HTR-8/SVneo (cell line): ENCODE data around the gene PPIF.

Experiments
- DNase-seq: peaks from one replicate; pipeline ENCODE4 v3.0.0; 2011; ENCODE audit warnings: low spot score, mixed read lengths; ENCODE audit not compliant: insufficient read length
- FAIRE-seq: peaks from 2 replicates; lab custom pipeline; 2011; peaks lifted over from hg19 to GRCh38; lab: Jason Lieb, UNC

Gene PPIF

DNA sequence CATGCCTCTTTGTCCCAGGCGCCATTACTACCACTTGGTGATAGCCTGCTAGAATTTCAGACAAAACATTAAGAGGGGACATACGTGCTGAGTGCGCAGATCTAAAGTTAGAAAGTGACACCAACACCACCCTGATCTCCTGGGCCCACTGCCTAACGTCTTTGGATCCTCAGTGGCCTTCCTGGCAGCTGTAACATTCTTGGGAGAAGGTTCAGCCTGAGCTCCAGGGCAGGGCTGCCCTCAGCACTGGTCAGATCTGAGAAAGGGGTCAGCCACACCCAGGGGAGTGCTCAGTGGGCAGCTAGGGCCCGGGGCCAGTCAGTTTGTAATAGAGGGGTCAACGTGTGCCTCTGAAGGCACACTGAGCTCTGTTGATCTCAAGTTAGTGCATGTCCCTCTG, 49.8 kb downstream of the PPIF start:
- DNase-seq (no peak), FAIRE-seq (no peak)

DNA sequence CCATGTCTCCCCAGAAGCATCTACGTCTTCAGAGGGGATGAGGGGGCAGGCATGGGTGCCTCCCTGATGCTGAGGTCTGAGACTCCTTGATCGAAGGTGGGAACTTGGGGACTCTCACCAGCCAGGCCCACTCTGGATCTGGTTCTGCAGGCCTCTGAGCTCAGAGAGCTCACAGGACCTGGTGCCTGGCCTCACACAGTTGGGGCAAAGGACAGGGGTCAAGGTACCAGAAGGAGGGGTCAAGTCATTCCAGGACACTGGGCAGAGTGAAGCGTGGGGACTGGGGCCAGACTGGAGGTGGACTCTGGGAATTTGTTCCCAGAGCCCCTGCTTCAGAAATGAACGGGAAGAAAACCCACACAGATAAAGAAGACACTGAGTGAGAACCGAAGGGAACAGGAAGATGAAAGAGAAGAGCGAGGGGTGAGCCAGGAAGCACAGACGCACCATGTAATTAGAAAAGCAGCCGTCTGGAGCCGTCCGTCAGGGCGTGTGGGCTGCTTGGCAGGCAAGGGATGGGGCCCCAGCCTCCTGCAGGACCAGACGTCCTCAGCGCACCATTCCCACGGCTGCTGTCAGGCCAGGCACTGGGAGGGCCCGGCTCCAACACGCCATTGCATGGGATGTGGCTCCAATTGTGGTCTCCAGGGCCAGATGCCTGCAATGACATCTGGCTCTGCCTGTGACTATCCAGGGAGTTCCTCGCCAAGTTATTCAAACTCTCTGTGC, 50.5 kb downstream of the PPIF start:
- no peak for FAIRE-seq

DNA sequence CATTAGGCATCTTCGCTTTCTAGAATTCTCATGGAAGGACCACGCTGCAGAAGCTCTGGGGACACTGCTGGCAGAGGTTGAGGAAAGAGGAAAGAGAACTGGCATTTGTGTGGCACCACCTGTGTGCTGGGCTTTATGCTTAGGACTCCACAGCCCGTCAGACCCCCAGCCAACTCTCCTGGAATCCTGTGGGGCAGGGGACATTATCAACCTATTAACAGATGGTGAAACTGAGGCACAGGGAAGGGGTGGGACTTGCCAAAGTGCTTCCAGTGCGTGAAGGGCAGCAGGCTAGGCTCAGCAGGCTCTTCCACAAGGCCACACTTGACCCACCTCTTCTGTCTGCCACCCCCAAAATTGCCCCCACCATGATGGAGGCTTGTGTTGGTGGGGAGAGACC, 51.4 kb downstream of the PPIF start:
- no peak for FAIRE-seq
- no peak for DNase-seq

More for the DNA sequence above, 50.5 kb downstream of the PPIF start:
- DNase-seq, result no peak

DNA sequence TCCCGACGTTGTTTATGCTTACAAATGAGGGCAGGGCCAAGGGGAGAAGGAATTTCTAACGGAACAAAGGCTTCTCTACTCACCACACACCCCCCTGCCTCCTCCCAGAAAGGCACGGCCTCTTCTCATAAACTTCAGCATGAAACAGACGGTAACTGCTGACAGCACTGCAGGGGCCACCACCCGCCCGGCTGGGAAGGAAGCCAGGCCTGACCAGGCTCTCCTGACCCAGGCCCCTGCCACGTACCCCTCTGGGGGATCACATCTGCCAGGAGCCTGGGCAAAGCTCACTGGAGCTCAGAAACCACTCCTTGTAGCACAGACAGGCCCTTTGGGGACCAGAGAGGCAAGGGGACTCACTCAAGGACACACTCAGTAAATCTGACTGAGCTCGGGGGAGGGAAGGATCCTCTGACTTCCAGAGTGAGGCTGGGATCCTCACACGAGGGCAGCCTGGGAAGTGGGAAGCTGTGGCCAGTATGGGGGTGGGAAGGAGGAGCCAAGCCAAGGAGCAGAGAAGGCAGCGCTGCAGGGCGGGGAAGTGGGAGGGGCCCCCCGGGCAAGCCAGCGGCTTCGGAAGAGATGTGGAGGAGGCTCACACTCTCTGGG, 52.1 kb downstream of the PPIF start:
- FAIRE-seq, result peak; percentile 73
- peak; percentile 79 for DNase-seq

DNA sequence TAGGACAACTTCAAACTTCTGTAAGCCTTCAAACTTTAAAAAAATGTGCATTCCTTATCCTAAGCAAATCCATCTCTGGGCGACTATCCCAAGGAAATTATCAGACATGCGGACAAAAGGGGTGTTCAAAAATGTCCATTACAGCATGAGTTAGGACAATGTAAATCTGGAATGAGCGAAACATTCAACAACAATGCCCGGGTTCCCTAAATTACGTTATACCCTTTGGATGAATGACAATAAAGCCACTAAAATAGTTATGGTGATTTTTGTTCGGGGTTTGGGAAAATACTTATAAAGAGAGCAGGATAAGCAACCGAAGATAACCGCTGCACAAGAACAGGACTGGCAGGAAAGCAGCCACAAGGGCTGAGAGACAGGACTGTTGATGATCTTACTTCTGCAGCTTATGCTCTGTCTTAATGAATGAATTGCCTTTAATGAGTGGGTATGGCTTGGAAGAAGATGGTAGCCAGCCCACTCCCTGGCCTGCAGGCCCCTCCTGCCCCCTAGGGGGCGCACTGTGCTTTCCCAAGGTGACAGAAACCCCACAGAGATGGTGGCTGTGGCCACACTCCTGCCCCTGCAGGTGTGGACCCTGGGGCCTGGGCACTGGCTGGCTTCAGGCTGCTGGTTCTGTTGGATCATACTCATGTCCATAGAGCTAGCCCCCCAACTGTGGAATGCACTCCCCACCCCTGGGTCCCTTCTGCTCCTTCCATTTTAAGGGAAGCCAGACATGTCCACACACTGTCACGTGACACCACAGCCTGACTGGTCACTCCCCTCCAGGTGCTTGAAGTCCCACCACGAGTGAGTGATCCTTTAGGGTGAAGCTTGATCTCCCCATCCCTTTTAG, 53.1 kb downstream of the PPIF start:
- FAIRE-seq (no peak), DNase-seq (peak; percentile 50)

DNA sequence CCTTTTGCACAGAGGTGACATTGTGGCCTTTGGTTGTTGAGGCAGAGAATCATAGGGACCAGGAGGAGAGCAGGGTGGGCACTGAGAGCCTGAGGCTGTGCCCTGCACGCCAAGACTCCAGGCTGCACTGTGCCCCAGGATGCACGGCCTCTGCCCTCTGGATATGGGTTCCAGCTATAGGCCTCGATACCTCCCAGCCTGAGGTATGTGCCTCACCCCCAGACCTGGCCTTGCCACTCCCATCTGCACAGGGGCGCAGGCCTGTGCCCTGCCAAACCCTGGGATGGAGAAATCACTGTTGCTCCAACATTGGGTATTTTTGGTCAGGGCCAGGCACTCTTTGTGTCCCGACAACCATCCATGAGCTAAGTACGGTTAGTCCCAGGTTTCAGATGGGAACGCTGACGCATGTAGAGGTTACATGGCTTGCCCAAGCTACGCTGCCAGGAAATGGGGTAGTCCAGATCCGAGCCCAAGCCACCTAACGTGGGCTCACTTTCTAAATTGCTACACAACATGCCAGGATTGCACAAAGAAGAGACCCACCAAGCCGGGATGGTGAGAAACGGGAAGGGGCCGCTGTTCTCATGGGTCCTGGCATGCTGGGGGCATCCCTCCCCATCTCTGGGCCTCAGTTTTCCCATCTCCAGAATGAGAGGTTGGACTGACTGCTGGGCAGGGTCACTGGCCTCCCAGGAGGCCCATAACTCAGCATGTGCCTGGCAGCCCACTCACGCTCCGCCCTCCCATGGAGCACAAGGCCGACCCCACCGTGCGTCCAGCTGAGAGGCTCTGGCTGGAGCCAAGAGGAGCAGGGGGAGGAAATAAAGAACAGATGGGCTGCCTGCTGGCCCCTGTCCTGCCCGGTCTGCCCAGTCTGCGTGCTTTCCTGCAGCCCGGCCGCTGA, 54.0 kb downstream of the PPIF start:
- no peak for FAIRE-seq
- no peak for DNase-seq

DNA sequence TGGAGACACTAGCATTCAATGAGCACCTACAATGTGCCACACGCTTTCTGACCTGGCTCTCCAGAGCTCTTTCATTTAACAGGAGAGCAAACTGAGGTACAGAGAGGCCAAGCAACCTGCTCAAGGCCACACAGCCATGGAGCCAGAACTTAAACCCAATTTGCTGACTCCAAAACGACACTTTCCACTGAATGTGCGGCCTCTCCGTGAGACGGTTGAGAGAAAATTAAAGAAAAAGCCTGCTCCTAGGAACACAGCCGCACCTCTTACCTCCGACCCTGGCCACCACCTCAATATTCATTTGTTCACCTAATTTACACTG, 55.3 kb downstream of the PPIF start:
- DNase-seq, result no peak
- no peak for FAIRE-seq

DNA sequence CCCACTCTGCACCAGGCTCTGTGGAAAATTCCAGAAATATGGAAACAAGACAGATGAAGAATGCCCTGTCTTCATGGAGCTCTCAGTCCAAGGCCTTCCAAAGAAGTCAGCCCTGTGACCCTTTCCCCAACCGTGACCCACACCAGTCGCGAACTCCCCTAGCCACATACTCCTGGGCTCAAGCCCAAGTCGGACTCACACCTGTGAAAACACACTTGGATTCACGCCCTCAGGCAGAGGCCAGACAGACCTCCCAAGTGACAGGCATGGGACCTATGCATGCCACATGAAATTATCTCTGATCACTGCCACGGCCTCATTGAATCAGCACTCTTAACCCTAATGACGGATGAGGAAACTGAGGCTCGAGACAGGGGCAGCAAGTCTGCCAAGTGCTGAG, 55.7 kb downstream of the PPIF start:
- no peak for FAIRE-seq
- DNase-seq, result no peak

DNA sequence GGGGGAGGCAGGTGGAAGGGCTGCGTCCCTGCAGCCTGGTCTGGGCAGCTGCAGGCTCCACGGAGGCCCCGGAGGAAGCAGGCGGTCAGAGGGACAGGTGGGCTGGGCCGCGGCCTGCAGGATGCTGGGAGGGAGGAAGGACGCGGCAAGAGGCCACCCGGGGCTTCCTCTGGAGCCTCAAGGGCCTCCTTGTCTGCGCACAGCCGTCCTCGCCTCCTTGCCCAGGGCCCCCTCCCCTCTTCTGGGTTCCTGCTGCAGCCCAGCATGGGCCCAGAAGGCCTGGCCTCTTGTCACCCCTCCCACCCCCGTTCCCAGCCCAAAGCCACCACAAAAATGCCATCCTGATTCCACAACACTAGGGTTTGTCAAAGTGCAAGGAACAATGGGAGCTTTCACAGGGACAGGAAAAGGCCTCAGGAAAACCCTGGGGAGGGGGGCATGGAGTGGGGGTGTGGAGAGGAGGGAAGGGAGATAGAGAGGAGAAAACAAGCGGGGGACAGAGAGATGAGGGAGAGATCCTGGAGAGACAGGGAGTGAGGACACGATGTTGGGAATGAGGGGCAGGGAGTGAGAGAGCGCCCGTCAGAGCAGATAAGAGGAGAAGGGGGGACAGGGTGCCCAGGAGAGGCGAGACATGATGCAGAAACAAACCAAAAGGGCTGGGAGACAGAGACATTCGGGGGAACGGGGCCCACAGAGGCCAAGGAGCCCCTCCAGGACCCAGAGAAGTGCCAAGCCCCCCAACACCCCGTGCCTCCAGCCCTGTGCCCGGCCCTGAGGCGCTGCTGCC, 56.4 kb downstream of the PPIF start:
- FAIRE-seq, result no peak
- DNase-seq, result no peak

DNA sequence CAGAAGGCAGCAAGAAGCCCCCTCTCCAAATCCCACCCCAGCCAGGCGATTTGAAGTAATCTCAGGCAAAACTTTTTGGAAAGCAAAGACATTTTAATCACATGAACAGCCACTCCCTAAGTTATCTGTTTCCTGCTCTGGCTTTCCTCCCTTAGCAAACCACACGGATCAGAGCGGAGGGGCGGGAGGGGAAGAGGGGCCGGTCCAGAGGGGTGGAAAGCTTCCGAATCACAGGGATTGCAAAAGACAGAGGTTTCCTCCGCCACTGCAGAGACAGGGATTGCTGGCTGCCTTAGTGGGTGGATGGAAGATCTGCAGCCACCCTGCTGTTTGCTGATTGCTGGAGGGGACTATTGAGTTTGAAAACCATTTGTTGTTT, 57.0 kb downstream of the PPIF start:
- FAIRE-seq, result no peak
- no peak for DNase-seq

DNA sequence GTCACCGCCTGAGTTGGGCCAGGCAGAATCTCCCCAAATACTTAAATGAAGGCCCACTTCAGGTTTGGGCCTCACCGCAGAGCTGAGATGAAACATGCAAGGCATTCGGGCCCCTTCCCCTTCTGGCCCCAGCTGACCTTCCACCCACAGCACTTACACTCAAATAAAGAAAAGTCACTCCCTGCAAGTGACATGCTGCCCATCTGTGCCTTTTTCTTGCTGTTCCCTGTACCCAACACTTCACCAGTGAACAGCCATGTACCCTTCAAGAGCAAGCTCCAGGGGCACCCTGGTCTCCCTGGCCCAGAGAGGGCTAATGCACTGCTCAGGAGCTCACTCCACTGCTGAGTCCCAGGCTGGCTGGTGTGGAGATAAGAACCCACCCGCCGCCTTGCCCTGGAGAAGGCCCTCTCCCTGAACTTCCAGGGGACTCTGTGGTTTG, 57.4 kb downstream of the PPIF start:
- FAIRE-seq, result no peak

More for the DNA sequence above, 57.4 kb downstream of the PPIF start:
- DNase-seq, result no peak
